PC-9 (cell line): ENCODE results near the gene ANKRD61. TPM values are rescaled to one million over a fixed set of nuclear protein-coding genes. Genes with fewer than 3 reads are reported as not detected.
"Not testable (repeated sequence)": the region's sequence is repeated elsewhere in the genome, so short reads cannot be mapped to it uniquely, and the experiment has no call there.

Experiments
- BruUV-seq: library from RNA; stranded (reverse); fragments of 400-500 nt; replicated peaks from 2 replicates; lab custom pipeline; 2021; lab: Mats Ljungman, UMichigan
- CTCF ChIA-PET: fragments of 300-600 bp; sonication (Branson Sonifier 250); formaldehyde crosslinking; loops from one replicate; lab custom pipeline; 2022; ENCODE audit warnings: antibody characterized with exemption; lab: Charles Lee
- POLR2A ChIA-PET: fragments of 300-600 bp; sonication (Branson Sonifier 250); formaldehyde crosslinking; loops from one replicate; lab custom pipeline; 2022; ENCODE audit warnings: antibody characterized with exemption; ENCODE audit not compliant: unreplicated experiment; lab: Charles Lee
- DNase-seq, 2 experiments: peaks; one replicate each; pipeline versions ENCODE4 v3.0.0 to v3.0.0-alpha.2; 2015 to 2022; ENCODE audit warnings: mixed read lengths in 1 of 2
- H2AFZ ChIP-seq: fragments of 200-600 bp; sonication (generic); 2 replicates; pipeline ENCODE4 v1.8.1; 2017; ENCODE audit warnings: antibody characterized with exemption
- H3F3A ChIP-seq: fragments of 200-600 bp; sonication (generic); 2 replicates; pipeline ENCODE4 v1.8.1; 2017; ENCODE audit warnings: antibody characterized with exemption, mild to moderate bottlenecking, low read depth; ENCODE audit not compliant: insufficient read depth
- H3K27ac ChIP-seq: fragments of 200-600 bp; sonication (generic); 2 replicates; pipeline ENCODE4 v1.6.1; 2016; ENCODE audit warnings: mixed run types
- H3K27me3 ChIP-seq: fragments of 200-600 bp; sonication (generic); 2 replicates; pipeline ENCODE4 v1.6.1; 2016; ENCODE audit warnings: low read depth, mixed run types; ENCODE audit not compliant: insufficient read depth
- H3K36me3 ChIP-seq: fragments of 200-600 bp; sonication (generic); 2 replicates; pipeline ENCODE4 v1.6.1; 2016; ENCODE audit warnings: low read depth, mixed run types
- H3K4me1 ChIP-seq: fragments of 200-600 bp; sonication (generic); replicated peaks from 2 replicates; pipeline ENCODE4 v1.6.1; 2016; ENCODE audit warnings: mixed run types; ENCODE audit not compliant: insufficient read depth
- H3K4me2 ChIP-seq: fragments of 200-600 bp; sonication (generic); 2 replicates; pipeline ENCODE4 v1.6.1; 2017; ENCODE audit warnings: mixed run types
- H3K4me3 ChIP-seq: fragments of 200-600 bp; sonication (generic); 2 replicates; pipeline ENCODE4 v1.6.1; 2016; ENCODE audit warnings: mixed run types
- H3K79me2 ChIP-seq: fragments of 200-600 bp; sonication (generic); 2 replicates; pipeline ENCODE4 v1.6.1; 2017; ENCODE audit warnings: low read depth, mixed run types
- H3K9me2 ChIP-seq: fragments of 200-600 bp; sonication (generic); 2 replicates; pipeline ENCODE4 v1.8.1; 2017; ENCODE audit warnings: mild to moderate bottlenecking; ENCODE audit not compliant: insufficient read depth
- H3K9me3 ChIP-seq: fragments of 200-600 bp; sonication (generic); 2 replicates; pipeline ENCODE4 v1.8.1; 2016; ENCODE audit warnings: low read depth; ENCODE audit not compliant: insufficient read depth
- H4K20me1 ChIP-seq: fragments of 200-600 bp; sonication (generic); 2 replicates; pipeline ENCODE4 v1.8.1; 2017; ENCODE audit not compliant: insufficient read depth
- EZH2 ChIP-seq: fragments of 200-600 bp; sonication (generic); IDR thresholded peaks from 2 replicates; pipeline ENCODE4 v1.8.0; 2017; ENCODE audit warnings: antibody characterized with exemption, low read depth
- intact Hi-C: fragments of 100-400 bp; cut with micrococcal nuclease; formaldehyde crosslinking; loops from one replicate; pipeline ENCODE4 v1.10.0; 2022; ENCODE audit not compliant: unreplicated experiment
- total RNA-seq: library from RNA; stranded (reverse); gene quantifications from 2 replicates; pipeline ENCODE4 v1.2.3, GENCODE V29; 2021
- TF ChIP-seq, protein P1 (sequence below): fragments of 200-600 bp; sonication (generic); conservative IDR thresholded peaks from 2 replicates; pipeline ENCODE4 v1.6.1; 2017; ENCODE audit warnings: mixed run types, antibody characterized with exemption, mild to moderate bottlenecking, moderate library complexity

Gene ANKRD61
- total RNA-seq, 1 experiment from 2014 or later: 0.37 TPM

DNA sequence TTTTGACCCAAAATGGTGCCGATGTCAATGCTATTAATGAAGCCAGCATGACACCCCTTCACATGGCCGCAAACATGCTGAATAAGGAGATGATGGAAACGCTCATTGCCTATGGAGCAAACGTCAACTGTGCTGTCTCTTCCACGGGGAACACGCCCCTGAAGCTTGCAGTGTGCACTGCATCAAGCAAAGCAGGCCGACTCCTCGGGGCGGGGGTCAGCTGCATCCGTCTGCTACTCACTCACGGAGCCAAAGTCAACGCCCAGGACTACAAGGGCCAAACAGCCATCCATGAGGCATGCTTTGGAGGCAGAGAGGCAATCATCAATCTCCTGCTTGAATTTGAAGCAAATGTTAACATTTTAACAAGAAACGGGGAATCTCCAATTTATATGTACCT lies 4.5 kb downstream of the ANKRD61 start:
- Histone ChIP-seq H3K36me3 (peaks cover 52% of the 10 kb centered on the region), H3K4me2 (no peak overlapping the region), H3K4me1 (no peaks in the 10 kb centered on the region), H4K20me1 (peaks cover 7% of the 10 kb centered on the region; the same call in 1 of the 2 replicates), H3K9me2 (no peaks in the 10 kb centered on the region), H3K9me3 (no peaks in the 10 kb centered on the region), H3K4me3 (no peak overlapping the region), H3K27me3 (no peaks in the 10 kb centered on the region), H3K79me2 (no peaks in the 10 kb centered on the region), H3K27ac (no peak overlapping the region), H2AFZ (no peak overlapping the region), H3F3A (no peaks in the 10 kb centered on the region; the same call in 1 of the 2 replicates)
- no peak for DNase-seq
- intact Hi-C loops: no loop called here
- CTCF ChIA-PET: no interaction called here
- no TSS peak for BruUV-seq
- POLR2A ChIA-PET: no interaction called here
- TF ChIP-seq EZH2: no peak
- TF ChIP-seq, protein P1, sequence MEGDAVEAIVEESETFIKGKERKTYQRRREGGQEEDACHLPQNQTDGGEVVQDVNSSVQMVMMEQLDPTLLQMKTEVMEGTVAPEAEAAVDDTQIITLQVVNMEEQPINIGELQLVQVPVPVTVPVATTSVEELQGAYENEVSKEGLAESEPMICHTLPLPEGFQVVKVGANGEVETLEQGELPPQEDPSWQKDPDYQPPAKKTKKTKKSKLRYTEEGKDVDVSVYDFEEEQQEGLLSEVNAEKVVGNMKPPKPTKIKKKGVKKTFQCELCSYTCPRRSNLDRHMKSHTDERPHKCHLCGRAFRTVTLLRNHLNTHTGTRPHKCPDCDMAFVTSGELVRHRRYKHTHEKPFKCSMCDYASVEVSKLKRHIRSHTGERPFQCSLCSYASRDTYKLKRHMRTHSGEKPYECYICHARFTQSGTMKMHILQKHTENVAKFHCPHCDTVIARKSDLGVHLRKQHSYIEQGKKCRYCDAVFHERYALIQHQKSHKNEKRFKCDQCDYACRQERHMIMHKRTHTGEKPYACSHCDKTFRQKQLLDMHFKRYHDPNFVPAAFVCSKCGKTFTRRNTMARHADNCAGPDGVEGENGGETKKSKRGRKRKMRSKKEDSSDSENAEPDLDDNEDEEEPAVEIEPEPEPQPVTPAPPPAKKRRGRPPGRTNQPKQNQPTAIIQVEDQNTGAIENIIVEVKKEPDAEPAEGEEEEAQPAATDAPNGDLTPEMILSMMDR: no peak

DNA sequence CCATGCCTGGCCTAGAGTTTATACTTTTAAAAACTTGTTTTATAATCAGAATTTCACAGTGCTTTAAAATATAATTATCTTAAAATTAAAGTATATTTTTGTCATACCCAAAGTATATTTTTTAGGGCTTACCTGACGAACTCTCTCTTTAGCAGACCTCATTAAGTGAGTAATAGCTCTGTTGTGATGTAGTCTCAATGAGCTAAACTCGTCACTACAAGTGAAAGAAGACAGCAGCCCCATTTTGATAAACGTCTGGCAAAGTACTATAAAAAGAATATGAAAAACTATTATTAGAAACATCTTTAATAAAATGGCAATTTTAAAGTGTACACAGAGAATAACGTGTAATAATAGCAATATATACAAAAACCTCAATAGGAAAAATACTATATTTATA lies 18.6 kb downstream of the ANKRD61 start:
- DNase-seq: no peak
- Histone ChIP-seq H3K4me1 (no peaks in the 10 kb centered on the region), H2AFZ (no peak overlapping the region), H4K20me1 (peaks cover 10% of the 10 kb centered on the region), H3K27me3 (no peaks in the 10 kb centered on the region), H3K27ac (no peak overlapping the region), H3K79me2 (peaks cover 13% of the 10 kb centered on the region), H3F3A (peaks cover 36% of the 10 kb centered on the region), H3K9me2 (no peaks in the 10 kb centered on the region), H3K9me3 (no peaks in the 10 kb centered on the region), H3K4me2 (no peak overlapping the region), H3K36me3 (peaks cover 48% of the 10 kb centered on the region), H3K4me3 (no peak overlapping the region)
- POLR2A ChIA-PET: no interaction called here
- CTCF ChIA-PET: no interaction called here
- intact Hi-C loops: no loop called here
- no peak for TF ChIP-seq EZH2
- TF ChIP-seq, protein P1: no peak
- no TSS peak for BruUV-seq

DNA sequence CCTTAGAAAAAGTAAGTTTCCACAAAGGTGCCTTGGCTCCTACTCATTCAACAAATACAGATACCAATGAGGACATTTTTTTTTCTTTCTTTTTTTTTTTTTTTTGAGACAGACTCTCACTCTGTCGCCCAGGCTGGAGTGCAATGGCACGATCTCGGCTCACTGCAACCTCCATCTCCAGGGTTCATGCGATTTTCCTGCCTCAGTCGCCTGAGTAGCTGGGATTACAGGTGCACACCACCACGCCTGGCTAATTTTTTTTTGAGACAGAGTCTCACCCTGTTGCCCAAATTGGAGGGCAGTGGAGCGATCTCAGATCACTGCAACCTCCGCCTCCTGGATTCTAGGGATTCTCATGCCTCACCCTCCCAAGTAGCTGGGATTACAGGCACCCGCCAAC lies 20.0 kb downstream of the ANKRD61 start:
- peaks cover 18% of the 10 kb centered on the region for H4K20me1 ChIP-seq
- H3K9me3 ChIP-seq, H3K4me3 ChIP-seq, H3K4me1 ChIP-seq, H3K27me3 ChIP-seq, DNase-seq, H3K27ac ChIP-seq, intact Hi-C loops, POLR2A ChIA-PET, H2AFZ ChIP-seq, H3K4me2 ChIP-seq, H3K9me2 ChIP-seq, BruUV-seq: not testable (repeated sequence)
- CTCF ChIA-PET: interaction anchor here (0.7 kb wide), 1 partner anchor 48 kb away, joined by 8 read pairs; no protein-coding TSS in a partner anchor
- peaks cover 27% of the 10 kb centered on the region for H3K79me2 ChIP-seq
- H3F3A ChIP-seq: peaks cover 38% of the 10 kb centered on the region
- peaks cover 41% of the 10 kb centered on the region for H3K36me3 ChIP-seq

DNA sequence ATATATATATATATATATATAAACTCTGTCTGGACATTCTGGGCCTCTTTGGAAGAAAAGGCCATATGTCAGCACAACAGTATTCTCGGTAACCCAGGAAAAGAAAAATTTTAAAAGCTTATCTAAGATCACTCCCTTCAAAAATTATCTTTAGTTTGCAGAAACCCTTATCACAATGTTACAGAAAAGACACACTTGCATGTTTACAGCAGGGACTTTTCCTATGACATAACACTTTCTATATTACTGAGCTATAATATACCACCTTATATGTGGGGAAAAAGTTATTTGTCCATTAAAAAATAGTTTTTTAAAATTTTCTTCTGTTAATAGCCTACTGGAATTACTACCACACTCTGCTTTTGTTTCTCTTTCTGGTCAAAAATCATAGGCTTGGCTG lies 25.4 kb downstream of the ANKRD61 start:
- Histone ChIP-seq H3K4me2 (peak overlapping the region; percentile 80), H3K4me3 (no peak overlapping the region), H3K27me3 (no peaks in the 10 kb centered on the region), H3K9me3 (no peaks in the 10 kb centered on the region), H3K4me1 (peaks cover 16% of the 10 kb centered on the region), H3K36me3 (peaks cover 17% of the 10 kb centered on the region), H3K9me2 (no peaks in the 10 kb centered on the region), H2AFZ (no peak overlapping the region), H3K79me2 (peaks cover 53% of the 10 kb centered on the region), H3K27ac (no peak overlapping the region; the same call in 1 of the 2 replicates), H3F3A (peaks cover 26% of the 10 kb centered on the region), H4K20me1 (peaks cover 29% of the 10 kb centered on the region)
- BruUV-seq: no TSS peak
- TF ChIP-seq, protein P1: no peak
- no peak for TF ChIP-seq EZH2
- intact Hi-C loops: no loop called here
- DNase-seq: no peak
- CTCF ChIA-PET: interaction anchor here (0.6 kb wide), 1 partner anchor 58 kb away, joined by 6 read pairs; no protein-coding TSS in a partner anchor
- POLR2A ChIA-PET: no interaction called here
